GM21619 (cell line): ENCODE data around the gene CACNA1D.

ENCODE experiments used
- ATAC-seq: cut with Tn5 transposase; IDR thresholded peaks from one replicate; pipeline ENCODE4 v1.9.1; 2021; ENCODE audit not compliant: unreplicated experiment

Gene CACNA1D

GRCh38 chr3:53775018-53775417 is 280.6 kb downstream of the CACNA1D start:
- no peak for ATAC-seq

DNA sequence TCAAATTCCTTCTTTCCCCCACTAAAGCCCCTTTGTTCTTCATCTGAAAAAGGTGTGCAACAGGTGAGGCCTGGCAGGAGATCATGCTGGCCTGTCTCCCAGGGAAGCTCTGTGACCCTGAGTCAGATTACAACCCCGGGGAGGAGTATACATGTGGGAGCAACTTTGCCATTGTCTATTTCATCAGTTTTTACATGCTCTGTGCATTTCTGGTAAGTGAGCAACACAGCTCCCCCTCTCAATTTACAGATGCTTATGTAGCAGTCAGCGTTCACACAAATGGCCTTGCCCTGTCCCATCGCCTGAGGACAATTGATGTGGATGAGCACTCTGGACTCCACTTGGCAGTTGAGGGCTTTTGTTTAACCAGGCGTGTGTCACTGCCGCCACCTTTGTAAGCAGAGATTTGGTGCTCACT is 281.4 kb downstream of the CACNA1D start:
- no peak for ATAC-seq

DNA sequence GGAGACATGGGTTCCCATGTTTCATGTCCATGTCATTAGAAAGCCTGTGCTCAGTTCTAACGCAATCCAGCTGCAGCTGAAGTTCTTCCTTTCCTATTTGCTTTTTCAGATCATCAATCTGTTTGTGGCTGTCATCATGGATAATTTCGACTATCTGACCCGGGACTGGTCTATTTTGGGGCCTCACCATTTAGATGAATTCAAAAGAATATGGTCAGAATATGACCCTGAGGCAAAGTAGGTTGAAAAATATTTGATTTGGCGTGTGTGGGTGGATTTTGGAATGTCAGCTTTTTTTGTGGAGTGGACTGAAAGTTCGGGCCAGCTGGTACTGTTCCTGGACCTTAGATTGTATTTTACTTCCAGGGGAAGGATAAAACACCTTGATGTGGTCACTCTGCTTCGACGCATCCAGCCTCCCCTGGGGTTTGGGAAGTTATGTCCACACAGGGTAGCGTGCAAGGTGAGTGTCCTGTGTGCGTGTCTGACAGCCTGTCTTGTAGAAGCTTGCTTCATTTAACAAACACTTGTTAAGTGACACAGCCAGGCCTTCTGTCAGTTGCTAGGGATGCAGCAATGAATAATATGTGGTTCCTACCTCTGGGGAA is 282.2 kb downstream of the CACNA1D start:
- ATAC-seq, result no peak

DNA sequence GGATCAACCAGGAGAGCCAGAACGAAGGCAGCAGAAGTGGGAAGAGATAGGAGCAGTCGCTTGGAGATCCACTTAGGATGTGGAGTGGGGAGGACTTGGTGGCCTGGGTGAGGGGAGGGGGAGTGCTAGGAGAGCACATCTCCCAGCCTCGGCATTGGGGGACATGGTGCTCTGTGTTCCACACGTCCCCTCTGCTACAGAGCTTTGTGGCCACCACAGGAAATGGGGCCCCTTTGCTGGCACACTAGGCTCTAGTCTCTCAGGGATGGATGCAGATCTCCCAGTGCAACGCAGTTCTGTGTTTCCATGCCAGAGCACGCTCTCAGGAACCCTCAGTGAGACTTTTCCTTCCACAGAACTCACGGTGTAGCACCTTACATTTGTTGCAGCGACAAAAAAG is 283.1 kb downstream of the CACNA1D start:
- ATAC-seq, result no peak

DNA sequence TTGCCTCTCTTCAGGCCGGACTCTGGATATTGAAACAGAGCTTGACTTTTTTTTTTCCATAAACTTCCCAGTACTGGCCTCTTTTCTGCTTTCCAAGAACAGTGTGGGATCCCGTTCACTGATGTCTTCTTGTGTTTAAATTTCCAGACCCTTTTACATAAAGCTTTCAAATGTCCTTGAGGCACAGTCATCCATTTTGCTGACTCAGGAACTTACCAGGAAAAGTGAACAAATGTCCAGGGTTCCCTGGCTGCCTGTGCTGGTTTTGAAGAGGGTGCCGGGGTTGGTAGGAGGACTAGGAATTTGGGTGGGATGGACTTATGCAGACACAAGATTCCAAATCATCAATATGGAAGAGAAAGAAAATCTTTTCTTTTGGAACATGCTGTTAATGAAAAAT is 283.7 kb downstream of the CACNA1D start:
- ATAC-seq, result no peak

DNA sequence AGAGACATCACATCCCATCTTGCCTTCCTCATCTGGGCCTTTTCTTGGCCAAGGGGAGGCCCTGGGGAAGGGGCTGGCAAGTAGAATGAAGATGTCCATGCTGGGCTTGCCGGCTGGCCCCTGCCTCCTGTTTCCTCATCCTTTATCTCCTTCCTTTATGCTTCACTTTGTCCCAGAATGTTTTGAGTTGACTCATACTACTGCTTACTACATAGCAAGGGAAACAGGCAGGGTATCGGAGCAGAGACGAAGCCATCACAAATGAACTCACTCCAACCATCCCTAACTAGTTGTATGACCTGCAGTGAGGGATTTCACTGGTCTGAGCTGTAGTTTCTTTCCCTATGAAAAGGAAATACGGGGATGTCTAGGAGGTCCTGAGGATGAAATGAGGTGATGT is 285.8 kb downstream of the CACNA1D start:
- ATAC-seq, result no peak

- no peak for ATAC-seq
Measured at GRCh38 chr3:53780806-53781205, 286.4 kb downstream of the CACNA1D start.

- no peak for ATAC-seq
Measured at GRCh38 chr3:53787016-53787415, 292.6 kb downstream of the CACNA1D start.

- no peak for ATAC-seq
Measured at GRCh38 chr3:53788038-53788437, 293.6 kb downstream of the CACNA1D start.

DNA sequence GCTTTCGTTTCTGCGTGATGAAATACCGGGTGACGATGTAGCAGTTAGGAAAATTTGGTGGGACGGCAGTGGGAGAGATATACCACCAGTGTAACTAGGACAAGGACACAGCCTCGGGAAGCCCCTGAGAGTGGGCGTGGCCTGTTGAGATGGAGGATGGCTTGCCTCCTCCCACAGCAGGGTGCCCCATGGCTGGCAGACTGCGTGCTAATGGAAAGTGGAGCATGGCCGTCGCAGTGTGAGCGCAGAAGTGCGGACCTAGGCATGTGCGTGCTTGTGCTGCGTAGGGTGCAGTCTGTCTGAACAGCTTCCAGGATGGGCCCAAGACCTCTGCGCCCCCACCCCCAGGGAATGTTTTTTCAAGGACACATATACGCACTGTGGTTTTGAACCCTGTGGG is 295.0 kb downstream of the CACNA1D start:
- no peak for ATAC-seq

DNA sequence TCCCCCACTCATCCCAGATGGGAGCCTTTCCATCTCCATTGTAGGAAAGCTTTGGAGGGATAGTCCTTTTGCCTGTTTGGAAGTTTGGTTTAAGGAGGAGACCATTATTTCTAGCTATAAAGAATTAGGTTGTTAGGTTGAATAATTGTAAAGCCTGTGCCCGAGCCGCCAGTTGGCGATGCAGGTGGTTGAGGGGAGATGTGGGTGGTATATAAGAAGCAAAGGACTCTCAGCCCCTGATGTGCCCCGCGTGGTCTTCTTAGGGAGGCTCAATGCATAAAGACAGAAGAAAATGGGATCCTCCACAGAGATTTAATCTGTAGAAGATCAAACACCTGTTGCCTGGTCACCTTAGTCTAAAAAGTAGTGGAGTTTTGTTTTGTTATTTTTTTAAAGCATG is 296.1 kb downstream of the CACNA1D start:
- no peak for ATAC-seq

DNA sequence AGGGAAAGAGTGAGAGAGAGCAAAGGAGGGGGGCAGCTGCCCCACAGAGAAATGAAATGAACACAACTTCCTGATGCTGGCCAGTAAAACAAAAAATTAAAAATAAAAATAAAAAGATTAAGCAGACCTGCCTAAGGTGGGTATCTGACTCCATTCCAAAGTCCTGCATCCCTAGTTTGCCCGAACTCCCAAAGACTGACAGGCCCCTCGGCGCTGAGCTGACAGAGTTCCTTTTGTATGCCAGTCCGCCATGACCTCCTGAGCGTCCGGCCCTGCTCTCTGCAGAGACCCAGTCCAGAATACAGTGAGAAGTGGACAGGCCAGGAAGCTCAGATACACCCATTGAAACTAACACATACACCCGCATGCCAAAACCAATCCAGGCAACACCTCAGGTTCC is 296.9 kb downstream of the CACNA1D start:
- ATAC-seq, result no peak

DNA sequence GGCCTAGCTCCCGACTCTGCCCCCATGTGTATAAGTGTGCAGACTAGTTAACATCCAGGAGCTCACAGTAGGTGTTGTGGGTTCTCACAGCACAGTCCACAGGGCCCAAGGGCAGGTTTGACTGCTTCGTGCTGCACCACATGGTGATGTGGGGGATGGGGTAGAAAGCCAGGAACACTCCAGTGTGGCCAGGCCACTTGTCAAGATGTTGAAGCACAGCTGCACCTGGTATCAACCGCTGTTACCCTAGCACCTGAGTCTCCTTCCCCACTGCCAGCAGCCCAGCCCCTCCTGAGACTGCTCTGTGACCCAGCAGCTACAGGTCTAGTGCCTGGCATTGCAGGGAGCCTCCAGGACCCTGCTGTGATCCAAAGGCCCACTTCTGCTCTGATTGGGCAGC is 298.5 kb downstream of the CACNA1D start:
- ATAC-seq, result no peak

DNA sequence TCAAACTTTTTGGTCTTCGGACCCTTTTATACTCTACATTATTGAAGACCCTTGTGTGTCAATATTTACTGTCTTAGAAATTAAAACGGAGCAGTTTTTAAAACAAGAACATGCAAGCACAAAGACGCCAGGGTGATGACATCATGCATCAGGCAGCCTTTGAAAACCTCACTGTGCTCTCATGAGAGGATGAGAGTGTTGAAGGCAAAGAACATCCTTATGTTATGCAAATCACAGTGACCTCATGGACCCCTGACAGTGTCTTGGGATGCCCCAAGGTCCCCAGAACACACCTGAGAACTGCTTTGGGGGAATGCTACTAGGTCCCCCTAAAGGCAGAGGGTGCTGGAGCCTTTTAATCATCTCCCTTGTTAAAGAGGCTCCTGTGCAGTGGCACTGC is 300.2 kb downstream of the CACNA1D start:
- no peak for ATAC-seq

DNA sequence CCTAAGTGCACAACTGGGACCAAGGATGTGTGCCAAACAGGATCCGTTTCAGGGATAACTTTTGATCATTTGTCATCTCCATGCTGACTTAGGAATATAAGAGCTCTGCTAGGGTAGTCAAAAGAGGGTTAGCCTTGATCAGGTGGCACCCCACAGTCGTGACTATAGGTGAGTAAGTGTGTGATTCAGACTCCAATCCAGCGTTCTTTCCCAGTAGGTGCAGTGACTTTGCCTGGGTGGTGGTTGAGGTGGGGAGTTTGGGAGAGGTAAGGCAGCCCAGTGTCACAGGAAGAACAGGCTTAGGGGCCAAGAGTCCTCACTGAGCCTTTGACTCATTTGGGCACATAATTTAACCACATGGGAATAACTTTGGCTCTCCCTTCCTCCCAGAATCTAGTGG is 300.8 kb downstream of the CACNA1D start:
- ATAC-seq, result no peak

- ATAC-seq, result no peak
Measured at GRCh38 chr3:53795789-53796560, 301.6 kb downstream of the CACNA1D start.

- no peak for ATAC-seq
Measured at GRCh38 chr3:53798144-53798543, 303.7 kb downstream of the CACNA1D start.

DNA sequence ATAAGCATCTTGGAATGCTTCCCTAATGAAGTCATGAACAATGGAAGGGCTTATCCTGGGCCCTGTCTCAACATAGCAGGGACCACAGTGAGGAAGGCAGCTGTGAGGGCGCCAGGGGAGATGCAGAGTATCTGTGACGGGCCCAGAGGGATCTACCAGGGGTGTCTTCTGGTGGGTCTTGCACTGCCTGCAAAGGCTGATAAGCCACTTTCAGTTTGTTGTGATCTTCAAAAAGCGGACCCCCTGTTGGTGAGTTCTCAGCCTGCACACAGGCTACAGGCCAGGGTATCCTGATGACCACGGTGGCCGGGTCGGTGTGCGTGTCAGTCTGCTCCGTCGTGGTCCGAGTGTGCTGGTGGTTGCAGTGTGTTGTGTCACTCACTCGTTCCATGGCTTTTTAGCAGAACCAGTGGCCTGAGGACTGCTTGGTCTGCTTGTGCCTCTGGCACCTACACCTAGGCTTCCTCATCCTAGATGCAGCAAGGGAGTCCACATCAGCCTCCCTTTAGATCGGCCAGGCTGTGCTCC is 305.0 kb downstream of the CACNA1D start:
- no peak for ATAC-seq

- no peak for ATAC-seq
Measured at GRCh38 chr3:53800041-53800906, 305.9 kb downstream of the CACNA1D start.

GRCh38 chr3:53801319-53801718 is 306.9 kb downstream of the CACNA1D start:
- no peak for ATAC-seq

- ATAC-seq, result no peak
Measured at GRCh38 chr3:53802256-53802880, 308.0 kb downstream of the CACNA1D start.
